GM18508 (cell line): ENCODE measurements around the gene TRMT10A.
"Not testable (repeated sequence)": the region's sequence is repeated elsewhere in the genome, so short reads cannot be mapped to it uniquely, and the experiment has no call there.

ENCODE experiments used
- ATAC-seq: cut with Tn5 transposase; IDR thresholded peaks from one replicate; pipeline ENCODE4 v1.9.1; 2021; ENCODE audit warnings: moderate number of reproducible peaks; ENCODE audit not compliant: insufficient read depth, unreplicated experiment

TRMT10A gene

GRCh38 chr4:99571883-99572282, 8.0 kb upstream of the TRMT10A start:
- ATAC-seq, result no peak

GRCh38 chr4:99564921-99565320, 1.1 kb upstream of the TRMT10A start:
- ATAC-seq, result no peak

GRCh38 chr4:99552872-99553271, 11.0 kb downstream of the TRMT10A start:
- ATAC-seq, result no peak

GRCh38 chr4:99540277-99540939, 23.4 kb downstream of the TRMT10A start:
- no peak for ATAC-seq

GRCh38 chr4:99537674-99538073, 26.2 kb downstream of the TRMT10A start:
- no peak for ATAC-seq

GRCh38 chr4:99536848-99537247, 27.0 kb downstream of the TRMT10A start:
- ATAC-seq, result no peak

- no peak for ATAC-seq
Measured at GRCh38 chr4:99536271-99536670, 27.6 kb downstream of the TRMT10A start.

- not testable (repeated sequence) for ATAC-seq
Measured at GRCh38 chr4:99534699-99535098, 29.1 kb downstream of the TRMT10A start.

- ATAC-seq, result no peak
Measured at GRCh38 chr4:99529956-99530355, 33.9 kb downstream of the TRMT10A start.

GRCh38 chr4:99529228-99529627, 34.6 kb downstream of the TRMT10A start:
- no peak for ATAC-seq

GRCh38 chr4:99518601-99519295, 45.1 kb downstream of the TRMT10A start:
- no peak for ATAC-seq

- no peak for ATAC-seq
Measured at GRCh38 chr4:99510721-99511120, 53.1 kb downstream of the TRMT10A start, which contains the start of gene C4orf17. TSS of gene C4orf17 (plus strand) at chr4:99511021. CDS start at chr4:99513082, 2,061 bp downstream.

GRCh38 chr4:99507762-99508161, 56.1 kb downstream of the TRMT10A start:
- ATAC-seq, result no peak

- no peak for ATAC-seq
Measured at GRCh38 chr4:99507349-99507748, 56.5 kb downstream of the TRMT10A start.

- ATAC-seq, result no peak
Measured at GRCh38 chr4:99506781-99507180, 57.1 kb downstream of the TRMT10A start.

- ATAC-seq, result no peak
Measured at GRCh38 chr4:99504804-99505502, 58.9 kb downstream of the TRMT10A start.
